Hepatocyte (in vitro differentiated cells): Measurements from ENCODE around the gene IRAK1. TPM values are rescaled to one million over a fixed set of nuclear protein-coding genes. Genes with fewer than 3 reads are reported as not detected.

ENCODE experiments used
- DNase-seq: peaks from one replicate; pipeline ENCODE4 v3.0.0-alpha.2; 2016; ENCODE audit warnings: low spot score
- H2AFZ ChIP-seq: fragments of 200-600 bp; sonication (generic); 2 replicates; pipeline ENCODE4 v1.6.0; 2016; ENCODE audit warnings: antibody characterized with exemption, mild to moderate bottlenecking
- H3K27ac ChIP-seq: fragments of 200-600 bp; sonication (generic); 2 replicates; pipeline ENCODE4 v1.5.1; 2016; ENCODE audit warnings: mild to moderate bottlenecking
- H3K27me3 ChIP-seq: fragments of 200-600 bp; sonication (generic); 2 replicates; pipeline ENCODE4 v1.6.1; 2016
- H3K36me3 ChIP-seq: fragments of 200-600 bp; sonication (generic); replicated peaks from 2 replicates; pipeline ENCODE4 v1.5.1; 2016; ENCODE audit warnings: low read depth; ENCODE audit not compliant: insufficient read depth
- H3K4me1 ChIP-seq: fragments of 200-600 bp; sonication (generic); 2 replicates; pipeline ENCODE4 v1.5.1; 2016; ENCODE audit warnings: mild to moderate bottlenecking, moderate library complexity; ENCODE audit not compliant: insufficient read depth
- H3K4me2 ChIP-seq: fragments of 200-600 bp; sonication (generic); 2 replicates; pipeline ENCODE4 v1.6.0; 2016
- H3K4me3 ChIP-seq: fragments of 200-600 bp; sonication (generic); 2 replicates; pipeline ENCODE4 v1.5.1; 2016; ENCODE audit warnings: mild to moderate bottlenecking
- H3K79me2 ChIP-seq: fragments of 200-600 bp; sonication (generic); 2 replicates; pipeline ENCODE4 v1.6.0; 2017; ENCODE audit warnings: mild to moderate bottlenecking
- H3K9me2 ChIP-seq: fragments of 200-600 bp; sonication (generic); replicated peaks from 2 replicates; pipeline ENCODE4 v1.6.0; 2017; ENCODE audit warnings: mild to moderate bottlenecking; ENCODE audit not compliant: insufficient read depth
- H3K9me3 ChIP-seq: fragments of 200-600 bp; sonication (generic); 2 replicates; pipeline ENCODE4 v1.5.1; 2016; ENCODE audit warnings: low read depth, mild to moderate bottlenecking
- H4K20me1 ChIP-seq: fragments of 200-600 bp; sonication (generic); 2 replicates; pipeline ENCODE4 v1.6.0; 2016; ENCODE audit warnings: mild to moderate bottlenecking; ENCODE audit not compliant: insufficient read depth, poor library complexity, severe bottlenecking
- EZH2 ChIP-seq: fragments of 200-600 bp; sonication (generic); IDR thresholded peaks from 2 replicates; pipeline ENCODE4 v1.6.1; 2016; ENCODE audit warnings: antibody characterized with exemption, mild to moderate bottlenecking, borderline replicate concordance
- EZH2phosphoT487 ChIP-seq: fragments of 200-600 bp; sonication (generic); IDR thresholded peaks from one replicate; pipeline ENCODE4 v1.6.1; 2018; ENCODE audit warnings: antibody characterized with exemption, mild to moderate bottlenecking, low read depth, moderate library complexity; ENCODE audit not compliant: unreplicated experiment, severe bottlenecking
- WGBS: methylation state at CpG from one replicate; pipeline ENCODE4 v1.1.6; 2016; ENCODE audit warnings: low lambda C conversion rate; ENCODE audit errors: missing lambda C conversion rate; 5-methylcytosine and 5-hydroxymethylcytosine counted together
- polyA plus RNA-seq: library from polyadenylated mRNA; unstranded; fragments of >200 nt; fragmentation: Nextera tagmentation; extraction: Ambion mirVana; gene quantifications from 2 replicates; pipeline ENCODE4 v1.2.1, GENCODE V29; 2016
- total RNA-seq: library from RNA; depleted of rRNA; stranded (reverse); fragments of >200 nt; gene quantifications from 2 replicates; pipeline ENCODE4 v1.2.3, GENCODE V29; 2014
- TF ChIP-seq, protein P1 (sequence below): fragments of 200-600 bp; sonication (generic); IDR thresholded peaks from 2 replicates; pipeline ENCODE4 v1.5.1; 2016; ENCODE audit warnings: antibody characterized with exemption, mild to moderate bottlenecking; ENCODE audit not compliant: poor library complexity

IRAK1 gene
- total and polyA plus RNA-seq, 2 experiments from 2014 or later: 44.1 to 99.4 TPM

DNA sequence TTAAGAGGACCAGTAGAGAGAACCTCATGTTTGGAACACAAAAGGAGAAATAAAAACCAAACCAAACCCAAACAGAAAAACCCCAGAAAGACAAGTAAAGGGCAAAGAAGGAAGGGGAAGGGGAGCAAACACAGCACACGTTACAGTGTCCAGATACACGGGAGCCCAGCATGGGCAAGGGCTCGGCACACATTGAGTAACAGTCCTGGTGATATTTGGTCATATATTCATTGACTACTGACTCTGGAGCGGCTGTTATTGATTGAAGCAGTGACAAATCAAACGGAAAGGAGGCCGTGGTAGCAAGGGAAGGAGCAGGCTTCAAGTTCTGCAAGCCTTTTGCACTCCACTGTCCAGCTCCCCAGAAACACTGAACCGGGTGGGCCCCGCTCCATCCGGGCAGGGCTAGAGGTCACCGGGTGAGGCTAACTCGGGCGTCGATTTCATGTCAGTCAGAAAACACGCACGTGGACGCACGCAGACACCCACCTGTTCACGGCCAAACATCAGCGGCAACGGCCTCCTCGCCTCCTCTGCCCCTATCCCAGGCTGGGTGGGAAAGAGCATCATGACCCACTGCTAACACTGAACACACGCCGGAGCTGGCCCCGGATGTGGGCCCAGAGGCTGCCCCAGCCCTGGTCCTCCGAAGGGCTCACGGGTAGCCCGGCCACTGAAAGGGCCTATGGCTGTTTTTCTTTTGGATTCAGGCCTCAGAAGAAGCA lies 3.7 kb upstream of the IRAK1 start:
- Histone ChIP-seq H3K9me3 (no peaks in the 10 kb centered on the region), H4K20me1 (no peaks in the 10 kb centered on the region), H3K27me3 (no peaks in the 10 kb centered on the region), H3K36me3 (no peaks in the 10 kb centered on the region), H3K4me1 (peaks cover 10% of the 10 kb centered on the region), H3K4me3 (no peak overlapping the region), H2AFZ (no peak overlapping the region), H3K9me2 (no peaks in the 10 kb centered on the region), H3K79me2 (no peaks in the 10 kb centered on the region), H3K27ac (peak overlapping the region; percentile 51), H3K4me2 (no peak overlapping the region)
- WGBS: 87% methylated on average over 27 of the region's 27 CpGs
- DNase-seq: no peak
- TF ChIP-seq EZH2phosphoT487: no peak

GRCh38 chrX:154022108-154022507 lies 2.4 kb upstream of the IRAK1 start:
- H3K36me3 ChIP-seq: no peaks in the 10 kb centered on the region
- H3K4me1 ChIP-seq: peaks cover 10% of the 10 kb centered on the region
- H3K4me2 ChIP-seq: no peak overlapping the region
- no peaks in the 10 kb centered on the region for H3K9me3 ChIP-seq
- no peaks in the 10 kb centered on the region for H3K79me2 ChIP-seq
- H3K9me2 ChIP-seq: no peaks in the 10 kb centered on the region
- no peak for DNase-seq
- TF ChIP-seq, protein P1, sequence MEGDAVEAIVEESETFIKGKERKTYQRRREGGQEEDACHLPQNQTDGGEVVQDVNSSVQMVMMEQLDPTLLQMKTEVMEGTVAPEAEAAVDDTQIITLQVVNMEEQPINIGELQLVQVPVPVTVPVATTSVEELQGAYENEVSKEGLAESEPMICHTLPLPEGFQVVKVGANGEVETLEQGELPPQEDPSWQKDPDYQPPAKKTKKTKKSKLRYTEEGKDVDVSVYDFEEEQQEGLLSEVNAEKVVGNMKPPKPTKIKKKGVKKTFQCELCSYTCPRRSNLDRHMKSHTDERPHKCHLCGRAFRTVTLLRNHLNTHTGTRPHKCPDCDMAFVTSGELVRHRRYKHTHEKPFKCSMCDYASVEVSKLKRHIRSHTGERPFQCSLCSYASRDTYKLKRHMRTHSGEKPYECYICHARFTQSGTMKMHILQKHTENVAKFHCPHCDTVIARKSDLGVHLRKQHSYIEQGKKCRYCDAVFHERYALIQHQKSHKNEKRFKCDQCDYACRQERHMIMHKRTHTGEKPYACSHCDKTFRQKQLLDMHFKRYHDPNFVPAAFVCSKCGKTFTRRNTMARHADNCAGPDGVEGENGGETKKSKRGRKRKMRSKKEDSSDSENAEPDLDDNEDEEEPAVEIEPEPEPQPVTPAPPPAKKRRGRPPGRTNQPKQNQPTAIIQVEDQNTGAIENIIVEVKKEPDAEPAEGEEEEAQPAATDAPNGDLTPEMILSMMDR: no peak
- TF ChIP-seq EZH2 (no peak), EZH2phosphoT487 (no peak)
- WGBS: 73% methylated on average over 5 of the region's 5 CpGs
- no peak overlapping the region for H3K4me3 ChIP-seq
- H4K20me1 ChIP-seq: no peaks in the 10 kb centered on the region
- no peak overlapping the region for H2AFZ ChIP-seq
- H3K27ac ChIP-seq: no peak overlapping the region
- no peaks in the 10 kb centered on the region for H3K27me3 ChIP-seq

GRCh38 chrX:154021131-154021611 lies 1.5 kb upstream of the IRAK1 start:
- H4K20me1 ChIP-seq: no peaks in the 10 kb centered on the region
- TF ChIP-seq EZH2: no peak
- TF ChIP-seq EZH2phosphoT487: no peak
- TF ChIP-seq, protein P1: no peak
- no peaks in the 10 kb centered on the region for H3K36me3 ChIP-seq
- H3K4me3 ChIP-seq: no peak overlapping the region
- H3K4me1 ChIP-seq: peaks cover 10% of the 10 kb centered on the region
- H3K27ac ChIP-seq: peak overlapping the region; percentile 91
- H3K4me2 ChIP-seq: peak overlapping the region; percentile 79
- no peaks in the 10 kb centered on the region for H3K27me3 ChIP-seq
- DNase-seq: no peak
- 71% methylated on average over 11 of the region's 11 CpGs for WGBS
- no peaks in the 10 kb centered on the region for H3K9me2 ChIP-seq
- H3K79me2 ChIP-seq: no peaks in the 10 kb centered on the region
- no peak overlapping the region for H2AFZ ChIP-seq
- no peaks in the 10 kb centered on the region for H3K9me3 ChIP-seq

DNA sequence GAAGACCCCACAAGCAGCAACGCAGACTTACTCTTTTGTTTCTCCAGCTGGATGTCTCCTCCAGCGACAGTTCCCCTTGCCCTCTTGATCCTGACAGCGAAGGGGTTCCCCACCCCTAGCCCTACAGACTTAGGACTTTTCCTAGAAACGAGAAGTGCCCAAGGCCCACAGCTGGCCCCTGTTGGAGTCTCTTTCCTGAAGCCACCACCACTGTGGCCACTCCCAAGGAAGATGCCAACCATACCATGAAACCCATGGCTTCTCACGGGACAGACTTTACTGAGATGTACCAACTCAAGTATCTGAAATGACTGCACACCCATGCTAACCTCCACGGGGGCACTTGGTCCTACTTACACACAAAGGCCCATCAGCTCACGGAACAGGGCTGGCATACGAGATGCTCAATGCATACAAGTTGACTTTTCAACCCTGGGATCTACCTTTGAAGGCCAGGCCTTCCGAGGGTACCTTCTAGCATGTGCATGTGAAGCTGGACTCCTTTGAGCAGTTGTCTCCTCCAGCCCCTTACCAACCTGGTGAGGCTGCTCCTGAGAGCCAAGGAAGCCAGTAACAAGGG lies 924 bp upstream of the IRAK1 start:
- H3K27me3 ChIP-seq: no peaks in the 10 kb centered on the region
- TF ChIP-seq, protein P1: no peak
- TF ChIP-seq EZH2: no peak
- no peak for TF ChIP-seq EZH2phosphoT487
- DNase-seq: no peak
- H3K27ac ChIP-seq: peak overlapping the region; percentile 91
- H3K79me2 ChIP-seq: no peaks in the 10 kb centered on the region
- peaks cover 10% of the 10 kb centered on the region for H3K4me1 ChIP-seq
- 82% methylated on average over 9 of the region's 9 CpGs for WGBS
- no peaks in the 10 kb centered on the region for H3K9me3 ChIP-seq
- peak overlapping the region; percentile 79 for H3K4me2 ChIP-seq
- H3K9me2 ChIP-seq: no peaks in the 10 kb centered on the region
- no peak overlapping the region for H3K4me3 ChIP-seq
- H2AFZ ChIP-seq: peak overlapping the region; percentile 31
- no peaks in the 10 kb centered on the region for H3K36me3 ChIP-seq
- no peaks in the 10 kb centered on the region for H4K20me1 ChIP-seq
